ENCODE measurements around the gene VASN.
A peak's percentile ranks its signal among the peaks of the same experiment; 100 is the strongest.

DNA sequence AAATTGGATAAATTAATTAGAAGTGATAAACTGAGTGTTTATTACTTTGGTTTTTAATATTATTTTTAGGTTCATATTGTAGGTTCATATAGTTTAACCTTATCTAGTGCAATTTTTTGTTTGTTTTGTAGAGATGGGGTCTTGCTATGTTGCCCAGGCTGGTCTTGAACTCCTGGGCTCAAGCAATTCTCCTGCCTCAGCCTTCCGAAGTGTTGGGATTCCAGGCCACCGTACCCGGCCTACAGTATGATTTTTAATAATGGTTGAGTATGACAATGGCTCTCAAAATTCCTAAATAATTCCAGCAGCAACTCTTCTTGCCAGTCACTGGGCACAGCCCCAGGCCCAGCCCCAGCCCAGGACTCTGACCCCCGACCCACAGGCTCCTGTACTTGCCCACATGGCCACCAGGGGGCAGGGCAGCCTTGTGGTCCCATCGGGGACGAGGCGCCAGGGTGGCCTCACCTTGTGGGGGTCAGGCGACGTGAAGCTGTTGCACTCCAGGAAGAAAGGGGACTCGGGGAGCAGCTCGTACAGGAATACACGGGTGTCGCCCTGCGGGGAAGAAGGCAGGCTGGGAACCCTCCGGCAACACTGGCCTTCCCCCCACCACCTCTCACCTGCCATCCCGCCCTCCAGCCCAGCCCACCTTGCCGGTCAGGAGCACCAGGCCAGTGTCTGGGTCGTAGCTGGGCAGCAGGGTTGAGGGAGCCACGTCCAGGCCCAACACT lies 12.7 kb upstream of the VASN start:
- TF ChIP-seq, protein P1, sequence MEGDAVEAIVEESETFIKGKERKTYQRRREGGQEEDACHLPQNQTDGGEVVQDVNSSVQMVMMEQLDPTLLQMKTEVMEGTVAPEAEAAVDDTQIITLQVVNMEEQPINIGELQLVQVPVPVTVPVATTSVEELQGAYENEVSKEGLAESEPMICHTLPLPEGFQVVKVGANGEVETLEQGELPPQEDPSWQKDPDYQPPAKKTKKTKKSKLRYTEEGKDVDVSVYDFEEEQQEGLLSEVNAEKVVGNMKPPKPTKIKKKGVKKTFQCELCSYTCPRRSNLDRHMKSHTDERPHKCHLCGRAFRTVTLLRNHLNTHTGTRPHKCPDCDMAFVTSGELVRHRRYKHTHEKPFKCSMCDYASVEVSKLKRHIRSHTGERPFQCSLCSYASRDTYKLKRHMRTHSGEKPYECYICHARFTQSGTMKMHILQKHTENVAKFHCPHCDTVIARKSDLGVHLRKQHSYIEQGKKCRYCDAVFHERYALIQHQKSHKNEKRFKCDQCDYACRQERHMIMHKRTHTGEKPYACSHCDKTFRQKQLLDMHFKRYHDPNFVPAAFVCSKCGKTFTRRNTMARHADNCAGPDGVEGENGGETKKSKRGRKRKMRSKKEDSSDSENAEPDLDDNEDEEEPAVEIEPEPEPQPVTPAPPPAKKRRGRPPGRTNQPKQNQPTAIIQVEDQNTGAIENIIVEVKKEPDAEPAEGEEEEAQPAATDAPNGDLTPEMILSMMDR (IDR thresholded peaks at IDR 0.05), result peak; percentile 95 to 98 (median 96)
- no peak for TF ChIP-seq POLR2AphosphoS5 (IDR thresholded peaks at IDR 0.05)

All from breast epithelium (tissue), 3 donors.